ENCODE results near the gene CREG1. TPM values are rescaled to one million over a fixed set of nuclear protein-coding genes. Genes with fewer than 3 reads are reported as not detected.

CREG1 gene
- total and polyA plus RNA-seq, 4 donors = 86.8 to 123 (median 95.8) TPM

- no peak for TF ChIP-seq SP1 (IDR thresholded peaks at IDR 0.05)
Measured at GRCh38 chr1:167507719-167508118, 45.8 kb downstream of the CREG1 start (continued).

DNA sequence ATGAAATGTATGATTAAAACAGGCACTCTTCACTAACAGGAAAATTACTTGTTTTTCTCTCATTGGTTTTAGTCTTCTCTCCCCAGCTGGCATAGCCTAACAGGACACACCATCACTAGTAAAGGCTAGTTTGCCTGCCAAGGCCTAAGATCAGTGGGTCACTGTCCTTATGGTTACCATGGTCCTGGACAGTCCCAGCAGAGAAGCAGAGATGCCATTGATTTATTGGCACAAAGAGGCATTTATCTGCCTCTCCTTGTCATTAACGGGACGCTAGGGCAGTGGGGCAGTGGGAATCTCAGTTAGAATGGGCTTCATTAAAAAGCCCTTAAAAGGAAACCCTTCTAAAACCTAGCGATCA is 49.1 kb downstream of the CREG1 start:
- no peak for TF ChIP-seq JUND (IDR thresholded peaks at IDR 0.05)
- TF ChIP-seq RXRA (IDR thresholded peaks at IDR 0.05) = no peak
- TF ChIP-seq FOXA1 (IDR thresholded peaks at IDR 0.05) = no peak
- TF ChIP-seq ZBTB33 (IDR thresholded peaks at IDR 0.05) = no peak
- TF ChIP-seq EGR1 (IDR thresholded peaks at IDR 0.05; ENCODE audit: low read depth in 2 of 2) = no peak
- TF ChIP-seq HNF4A (conservative IDR thresholded peaks at IDR 0.05) = no peak
- no peak for TF ChIP-seq YY1 (IDR thresholded peaks at IDR 0.05)
- Histone ChIP-seq H3K9ac (ENCODE audit: low read depth in 1 of 2, low read length in 2 of 2) (no peak overlapping the region), H3K4me3 (ENCODE audit: low read depth in 1 of 3, low read length in 3 of 3) (no peak overlapping the region), H3K36me3 (ENCODE audit: control insufficient read depth in 4 of 4, insufficient read depth in 3 of 4, low read depth in 1 of 4, low read length in 3 of 4) (no peaks in the 10 kb centered on the region), H3K27me3 (ENCODE audit: control insufficient read depth in 4 of 4, insufficient read depth in 4 of 4, low read length in 3 of 4) (peaks cover 0 to 7% (median 0%) of the 10 kb centered on the region in 4 donors), H3K9me3 (ENCODE audit: control insufficient read depth in 4 of 4, low read length in 3 of 4) (no peaks in the 10 kb centered on the region), H3K27ac (ENCODE audit: low read depth in 1 of 2, low read length in 2 of 2) (no peak overlapping the region), H3K4me1 (ENCODE audit: control insufficient read depth in 4 of 4, insufficient read depth in 4 of 4, low read length in 3 of 4) (no peaks in the 10 kb centered on the region)
- no peak for DNase-seq (ENCODE audit: low spot score)
- WGBS = 64% methylated on average over 3 of the region's 3 CpGs

DNA sequence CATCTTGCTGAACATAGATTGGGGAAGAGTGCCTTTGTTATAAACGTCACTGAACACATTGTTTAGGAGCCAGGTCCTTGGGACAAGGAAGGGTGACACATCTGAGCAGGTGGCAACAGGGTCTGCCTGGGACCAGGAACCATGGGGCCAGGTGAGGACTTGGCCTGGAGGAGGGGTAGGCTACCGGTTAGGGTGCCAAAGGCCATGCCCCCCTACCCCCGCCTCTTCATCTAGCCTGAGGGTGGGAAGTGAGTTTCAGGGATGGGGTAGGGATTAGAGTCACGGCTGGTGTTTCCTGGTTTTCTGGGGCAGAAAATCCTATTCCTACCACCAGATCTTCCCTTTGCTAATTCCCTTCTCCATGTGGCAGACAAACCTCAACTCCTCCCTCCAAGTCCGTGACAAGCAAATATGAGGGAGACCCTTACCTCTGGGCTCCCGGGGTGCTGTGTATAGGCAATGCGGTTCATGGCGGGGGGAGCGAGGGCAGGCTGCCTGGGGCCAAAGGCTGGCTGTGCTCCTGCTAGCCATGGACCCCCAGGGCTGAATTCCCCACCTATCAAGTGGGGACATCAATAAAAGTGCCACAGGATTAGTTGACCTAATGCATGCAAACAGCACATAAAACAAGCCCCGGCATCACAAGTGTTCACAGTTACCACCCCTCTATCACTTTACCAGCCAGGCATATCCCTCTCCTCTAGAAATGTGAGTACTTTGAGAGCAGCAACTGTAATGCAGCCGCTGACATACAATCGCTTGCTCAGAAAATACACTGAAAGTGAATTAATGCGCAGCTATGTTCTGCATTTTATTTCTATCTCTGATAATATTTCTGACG is 49.7 kb downstream of the CREG1 start:
- Histone ChIP-seq H3K9me3 (ENCODE audit: control insufficient read depth in 4 of 4, low read length in 3 of 4) (no peaks in the 10 kb centered on the region), H3K36me3 (ENCODE audit: control insufficient read depth in 4 of 4, insufficient read depth in 3 of 4, low read depth in 1 of 4, low read length in 3 of 4) (no peaks in the 10 kb centered on the region), H3K4me1 (ENCODE audit: control insufficient read depth in 4 of 4, insufficient read depth in 4 of 4, low read length in 3 of 4) (no peaks in the 10 kb centered on the region), H3K27ac (ENCODE audit: low read depth in 1 of 2, low read length in 2 of 2) (no peak overlapping the region), H3K27me3 (ENCODE audit: control insufficient read depth in 4 of 4, insufficient read depth in 4 of 4, low read length in 3 of 4) (peaks cover 0 to 7% (median 0%) of the 10 kb centered on the region in 4 donors), H3K4me3 (ENCODE audit: low read depth in 1 of 3, low read length in 3 of 3) (no peak overlapping the region), H3K9ac (ENCODE audit: low read depth in 1 of 2, low read length in 2 of 2) (no peak overlapping the region)
- TF ChIP-seq HNF4A (conservative IDR thresholded peaks at IDR 0.05) (no peak), SP1 (IDR thresholded peaks at IDR 0.05) (no peak), MAX (IDR thresholded peaks at IDR 0.05) (no peak), REST (IDR thresholded peaks at IDR 0.05) (no peak), ZBTB33 (IDR thresholded peaks at IDR 0.05) (no peak), FOXA1 (IDR thresholded peaks at IDR 0.05) (no peak), ATF3 (IDR thresholded peaks at IDR 0.05) (no peak), RXRA (IDR thresholded peaks at IDR 0.05) (no peak), YY1 (IDR thresholded peaks at IDR 0.05) (no peak), NR2F2 (IDR thresholded peaks at IDR 0.05) (no peak), JUND (IDR thresholded peaks at IDR 0.05) (no peak), TAF1 (conservative IDR thresholded peaks at IDR 0.05) (no peak)
- 73% methylated on average over 14 of the region's 14 CpGs for WGBS
- no peak for DNase-seq (ENCODE audit: low spot score)

Measured in liver (tissue), 9 donors.